GM23338 (cell line): ENCODE results near the gene GPN3.

Experiments used
- EZH2 ChIP-seq: fragments of 200-600 bp; sonication (generic); IDR thresholded peaks from one replicate; pipeline ENCODE4 v1.8.0; 2017; ENCODE audit warnings: antibody characterized with exemption, mild to moderate bottlenecking, low read depth; ENCODE audit not compliant: unreplicated experiment
- TF ChIP-seq, protein P1 (sequence below), 2 experiments: fragments of 200-600 bp in 1 of 2; sonication (generic) in 1 of 2; conservative IDR thresholded peaks; 2 replicates each; pipeline versions ENCODE4 v1.5.1 to v1.6.1; 2016 to 2017; ENCODE audit warnings: antibody characterized with exemption in 2 of 2, low read depth in 2 of 2, mild to moderate bottlenecking in 2 of 2, moderate library complexity in 1 of 2
- TF ChIP-seq, protein P2 (sequence below): IDR thresholded peaks from one replicate; pipeline ENCODE4 v1.6.1; 2018; ENCODE audit warnings: antibody characterized with exemption; ENCODE audit not compliant: unreplicated experiment

DNA sequence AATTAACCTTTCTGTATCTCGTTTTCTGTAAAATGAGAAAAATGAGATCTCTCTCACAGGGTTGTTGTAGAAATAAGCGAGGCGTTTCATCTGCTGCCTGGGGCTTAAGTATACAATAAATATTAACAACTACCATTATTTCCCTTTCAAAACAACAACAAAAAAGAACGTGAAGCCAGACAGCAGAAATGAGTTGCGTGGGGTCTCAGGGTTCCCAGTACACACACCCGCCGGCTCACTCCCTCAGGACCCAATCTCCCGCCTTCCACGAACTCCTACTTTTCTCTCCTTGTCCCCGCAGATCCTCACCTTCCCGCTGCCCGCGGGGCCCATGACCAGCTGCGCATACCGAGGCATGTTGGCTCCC is 227 bp downstream of the GPN3 start:
- TF ChIP-seq, protein P1, sequence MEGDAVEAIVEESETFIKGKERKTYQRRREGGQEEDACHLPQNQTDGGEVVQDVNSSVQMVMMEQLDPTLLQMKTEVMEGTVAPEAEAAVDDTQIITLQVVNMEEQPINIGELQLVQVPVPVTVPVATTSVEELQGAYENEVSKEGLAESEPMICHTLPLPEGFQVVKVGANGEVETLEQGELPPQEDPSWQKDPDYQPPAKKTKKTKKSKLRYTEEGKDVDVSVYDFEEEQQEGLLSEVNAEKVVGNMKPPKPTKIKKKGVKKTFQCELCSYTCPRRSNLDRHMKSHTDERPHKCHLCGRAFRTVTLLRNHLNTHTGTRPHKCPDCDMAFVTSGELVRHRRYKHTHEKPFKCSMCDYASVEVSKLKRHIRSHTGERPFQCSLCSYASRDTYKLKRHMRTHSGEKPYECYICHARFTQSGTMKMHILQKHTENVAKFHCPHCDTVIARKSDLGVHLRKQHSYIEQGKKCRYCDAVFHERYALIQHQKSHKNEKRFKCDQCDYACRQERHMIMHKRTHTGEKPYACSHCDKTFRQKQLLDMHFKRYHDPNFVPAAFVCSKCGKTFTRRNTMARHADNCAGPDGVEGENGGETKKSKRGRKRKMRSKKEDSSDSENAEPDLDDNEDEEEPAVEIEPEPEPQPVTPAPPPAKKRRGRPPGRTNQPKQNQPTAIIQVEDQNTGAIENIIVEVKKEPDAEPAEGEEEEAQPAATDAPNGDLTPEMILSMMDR (conservative IDR thresholded peaks at IDR 0.05; ENCODE audit: low read depth in 2 of 2) = no peak
- TF ChIP-seq, protein P2, sequence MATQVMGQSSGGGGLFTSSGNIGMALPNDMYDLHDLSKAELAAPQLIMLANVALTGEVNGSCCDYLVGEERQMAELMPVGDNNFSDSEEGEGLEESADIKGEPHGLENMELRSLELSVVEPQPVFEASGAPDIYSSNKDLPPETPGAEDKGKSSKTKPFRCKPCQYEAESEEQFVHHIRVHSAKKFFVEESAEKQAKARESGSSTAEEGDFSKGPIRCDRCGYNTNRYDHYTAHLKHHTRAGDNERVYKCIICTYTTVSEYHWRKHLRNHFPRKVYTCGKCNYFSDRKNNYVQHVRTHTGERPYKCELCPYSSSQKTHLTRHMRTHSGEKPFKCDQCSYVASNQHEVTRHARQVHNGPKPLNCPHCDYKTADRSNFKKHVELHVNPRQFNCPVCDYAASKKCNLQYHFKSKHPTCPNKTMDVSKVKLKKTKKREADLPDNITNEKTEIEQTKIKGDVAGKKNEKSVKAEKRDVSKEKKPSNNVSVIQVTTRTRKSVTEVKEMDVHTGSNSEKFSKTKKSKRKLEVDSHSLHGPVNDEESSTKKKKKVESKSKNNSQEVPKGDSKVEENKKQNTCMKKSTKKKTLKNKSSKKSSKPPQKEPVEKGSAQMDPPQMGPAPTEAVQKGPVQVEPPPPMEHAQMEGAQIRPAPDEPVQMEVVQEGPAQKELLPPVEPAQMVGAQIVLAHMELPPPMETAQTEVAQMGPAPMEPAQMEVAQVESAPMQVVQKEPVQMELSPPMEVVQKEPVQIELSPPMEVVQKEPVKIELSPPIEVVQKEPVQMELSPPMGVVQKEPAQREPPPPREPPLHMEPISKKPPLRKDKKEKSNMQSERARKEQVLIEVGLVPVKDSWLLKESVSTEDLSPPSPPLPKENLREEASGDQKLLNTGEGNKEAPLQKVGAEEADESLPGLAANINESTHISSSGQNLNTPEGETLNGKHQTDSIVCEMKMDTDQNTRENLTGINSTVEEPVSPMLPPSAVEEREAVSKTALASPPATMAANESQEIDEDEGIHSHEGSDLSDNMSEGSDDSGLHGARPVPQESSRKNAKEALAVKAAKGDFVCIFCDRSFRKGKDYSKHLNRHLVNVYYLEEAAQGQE = no peak
- TF ChIP-seq EZH2 = no peak
